OCI-M2 (cell line): ENCODE results near the gene SAPCD1.
A peak's percentile ranks its signal among the peaks of the same experiment; 100 is the strongest.

Experiments
- DNase-seq: peaks from one replicate; lab custom pipeline; 2025; ENCODE audit not compliant: unreplicated experiment; lab: John Stamatoyannopoulos, UW

The SAPCD1 gene

DNA sequence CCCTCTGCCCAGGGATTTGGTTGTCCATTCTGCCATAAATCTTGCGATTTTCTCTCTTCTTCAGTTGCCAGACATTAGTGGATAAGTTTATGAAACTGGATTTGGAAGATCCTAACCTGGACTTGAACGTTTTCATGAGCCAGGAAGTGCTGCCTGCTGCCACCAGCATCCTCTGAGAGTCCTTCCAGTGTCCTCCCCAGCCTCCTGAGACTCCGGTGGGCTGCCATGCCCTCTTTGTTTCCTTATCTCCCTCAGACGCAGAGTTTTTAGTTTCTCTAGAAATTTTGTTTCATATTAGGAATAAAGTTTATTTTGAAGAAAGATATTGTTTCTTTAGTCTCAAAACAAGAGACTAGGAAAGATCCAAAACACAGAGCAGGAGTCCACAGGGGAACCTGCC is at the start of gene SAPCD1:
Gene SAPCD1 (plus strand): TSS at position 301 of the 400 bp plus-strand sequence. CDS start 399 bp downstream, outside the sequence.
- no peak for DNase-seq

DNA sequence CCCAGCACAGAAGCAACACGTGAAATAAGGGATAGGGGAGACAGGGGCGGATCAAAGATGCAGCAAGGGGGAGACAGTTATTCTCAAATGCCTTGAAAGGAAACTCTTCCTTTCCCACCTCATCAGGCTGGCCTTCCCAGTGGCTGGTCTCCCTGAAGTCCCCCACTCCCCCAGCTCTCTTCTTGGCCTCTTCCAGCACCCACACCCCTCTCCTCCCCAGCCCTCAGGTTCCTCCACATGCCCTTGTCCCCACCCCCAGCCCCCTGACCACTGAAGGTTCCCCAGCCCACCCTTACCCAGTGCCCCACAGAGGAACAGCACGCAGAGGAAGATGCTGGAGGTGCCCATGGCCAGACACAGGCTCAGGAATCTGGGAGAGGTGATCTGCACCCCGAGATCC is 49.0 kb upstream of the SAPCD1 start:
- DNase-seq: no peak

DNA sequence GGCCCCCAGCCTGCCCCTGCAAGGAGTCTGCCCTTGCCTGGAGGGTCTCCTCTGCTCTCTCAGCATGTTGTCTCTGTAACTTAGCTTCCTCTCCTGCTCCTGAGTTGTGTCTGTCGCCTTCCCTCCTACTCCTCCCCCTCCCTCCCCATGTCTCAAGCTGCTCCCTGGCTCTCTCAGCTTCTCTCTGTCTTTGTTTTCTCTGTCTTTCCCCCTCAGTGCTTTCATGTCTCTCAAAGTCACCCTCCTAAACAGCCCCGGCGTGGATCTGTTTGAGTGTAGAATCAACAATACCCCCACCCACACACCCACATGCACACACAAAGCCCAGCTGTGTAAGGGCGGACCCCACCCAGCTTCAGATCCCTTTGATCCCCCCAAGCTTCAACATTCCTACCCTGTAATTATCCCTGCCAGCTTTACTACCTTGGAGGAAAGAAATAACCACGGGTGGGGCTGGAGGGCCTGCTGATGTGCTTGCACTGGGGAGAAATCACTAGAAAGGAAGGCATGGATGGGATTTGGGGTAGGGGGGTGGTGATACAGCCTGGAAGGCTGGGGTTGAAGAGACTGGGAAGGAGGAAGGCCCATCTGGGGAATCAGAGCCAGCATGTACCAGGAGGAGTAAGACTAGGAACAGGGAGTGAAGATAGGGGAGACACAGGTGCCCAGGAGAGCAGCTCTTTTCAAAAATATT is 48.3 kb upstream of the SAPCD1 start:
- DNase-seq: no peak

GRCh38 chr6:31715022-31715958 is 47.2 kb upstream of the SAPCD1 start, which contains the start of gene LY6G6D:
LY6G6D (plus strand) TSS chr6:31715348; CDS start chr6:31715356, 8 bp downstream.
- no peak for DNase-seq

GRCh38 chr6:31717499-31718222 is 44.8 kb upstream of the SAPCD1 start:
- DNase-seq: no peak

DNA sequence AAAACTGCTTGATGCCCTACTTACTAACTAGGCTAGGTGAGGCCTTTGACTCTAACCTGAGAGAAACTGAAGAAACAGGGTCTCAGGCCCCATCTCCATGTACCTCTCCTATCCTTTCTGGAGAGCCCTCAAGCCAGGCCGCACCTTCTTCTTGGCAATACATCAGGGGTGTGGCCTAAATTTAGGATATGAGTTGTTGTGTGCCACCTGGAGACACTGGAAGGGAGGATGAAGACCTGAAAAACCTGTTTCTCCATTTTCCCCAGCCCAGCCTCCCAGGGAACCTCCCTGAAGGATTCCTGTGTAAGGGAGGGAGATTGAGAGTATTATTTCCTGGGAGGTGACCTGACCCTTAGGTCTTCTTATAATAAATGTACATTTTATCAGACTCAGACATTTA is 44.2 kb upstream of the SAPCD1 start:
- DNase-seq: no peak

DNA sequence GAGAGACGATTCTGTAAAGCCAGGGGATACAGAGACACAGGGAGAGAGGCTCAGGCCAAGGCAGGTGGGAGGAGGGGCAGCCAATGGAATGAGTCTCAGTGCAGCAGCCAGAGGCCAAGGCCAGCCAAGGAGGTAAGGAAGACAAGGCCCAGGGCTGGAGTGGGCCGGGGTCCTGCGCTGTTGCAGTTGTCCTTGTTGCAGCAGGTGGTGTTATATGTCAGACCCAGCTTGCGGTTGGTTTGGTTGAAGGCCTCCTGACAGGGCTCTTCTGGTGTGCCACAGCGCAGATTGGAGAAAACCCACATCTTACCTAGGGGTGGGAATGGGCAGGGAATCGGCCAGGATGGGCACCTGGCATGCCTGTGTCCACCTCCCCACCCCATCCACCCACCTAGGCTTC is 43.5 kb upstream of the SAPCD1 start:
- DNase-seq: no peak

- DNase-seq: no peak
Measured at GRCh38 chr6:31720196-31720770, 42.2 kb upstream of the SAPCD1 start.

GRCh38 chr6:31721351-31722020 is 41.0 kb upstream of the SAPCD1 start, which contains the start of gene LY6G6C:
LY6G6C (minus strand) TSS chr6:31721746; CDS start chr6:31721679, 67 bp downstream.
- no peak for DNase-seq

DNA sequence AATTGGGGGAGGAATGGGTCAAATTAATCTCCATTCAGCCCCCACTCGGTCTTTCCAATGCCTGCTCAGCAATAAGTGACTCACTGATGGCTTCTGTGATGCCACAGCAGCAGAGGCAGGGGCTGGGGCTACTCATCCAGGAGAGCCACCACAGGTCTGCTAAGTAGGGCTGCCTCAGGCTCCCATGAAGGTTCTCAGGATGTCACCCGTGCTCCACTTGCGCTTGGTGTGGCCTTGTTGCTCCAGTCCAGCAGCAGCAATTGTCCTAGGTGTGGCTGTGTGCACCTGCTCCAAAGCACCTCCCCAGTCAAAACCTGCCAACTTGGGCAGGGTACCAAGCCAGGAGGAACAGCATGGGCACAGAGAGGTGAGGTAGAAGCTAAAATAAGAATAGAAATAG is 40.3 kb upstream of the SAPCD1 start:
- no peak for DNase-seq

DNA sequence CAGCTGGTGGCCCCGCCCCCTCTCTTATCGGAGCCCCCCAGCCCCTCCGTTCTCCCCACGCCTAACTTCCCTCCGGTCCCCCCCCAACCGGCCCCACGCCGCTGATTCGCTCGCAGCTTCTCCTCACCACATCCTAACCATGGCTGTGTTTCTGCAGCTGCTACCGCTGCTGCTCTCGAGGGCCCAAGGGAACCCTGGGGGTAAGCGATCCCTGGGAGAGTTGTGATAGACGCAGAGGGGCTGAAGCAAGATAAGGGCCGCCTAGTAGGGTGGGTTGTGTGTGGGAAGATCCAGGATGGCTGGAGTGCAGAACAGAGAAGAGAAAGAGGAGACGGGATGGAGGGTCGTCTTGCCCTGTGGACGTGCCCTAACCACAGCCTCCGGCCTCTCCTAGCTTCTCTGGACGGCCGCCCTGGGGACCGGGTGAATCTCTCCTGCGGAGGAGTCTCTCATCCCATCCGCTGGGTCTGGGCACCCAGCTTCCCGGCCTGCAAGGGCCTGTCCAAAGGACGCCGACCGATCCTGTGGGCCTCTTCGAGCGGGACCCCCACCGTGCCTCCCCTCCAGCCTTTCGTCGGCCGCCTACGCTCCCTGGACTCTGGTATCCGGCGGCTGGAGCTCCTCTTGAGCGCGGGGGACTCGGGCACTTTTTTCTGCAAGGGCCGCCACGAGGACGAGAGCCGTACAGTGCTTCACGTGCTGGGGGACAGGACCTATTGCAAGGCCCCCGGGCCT is 39.0 kb upstream of the SAPCD1 start, which contains the start of gene MPIG6B:
Gene MPIG6B (plus strand): TSS at position 129 of the 735 bp plus-strand sequence. CDS start 11 bp downstream, at position 140.
- DNase-seq: peak; percentile 78

DNA sequence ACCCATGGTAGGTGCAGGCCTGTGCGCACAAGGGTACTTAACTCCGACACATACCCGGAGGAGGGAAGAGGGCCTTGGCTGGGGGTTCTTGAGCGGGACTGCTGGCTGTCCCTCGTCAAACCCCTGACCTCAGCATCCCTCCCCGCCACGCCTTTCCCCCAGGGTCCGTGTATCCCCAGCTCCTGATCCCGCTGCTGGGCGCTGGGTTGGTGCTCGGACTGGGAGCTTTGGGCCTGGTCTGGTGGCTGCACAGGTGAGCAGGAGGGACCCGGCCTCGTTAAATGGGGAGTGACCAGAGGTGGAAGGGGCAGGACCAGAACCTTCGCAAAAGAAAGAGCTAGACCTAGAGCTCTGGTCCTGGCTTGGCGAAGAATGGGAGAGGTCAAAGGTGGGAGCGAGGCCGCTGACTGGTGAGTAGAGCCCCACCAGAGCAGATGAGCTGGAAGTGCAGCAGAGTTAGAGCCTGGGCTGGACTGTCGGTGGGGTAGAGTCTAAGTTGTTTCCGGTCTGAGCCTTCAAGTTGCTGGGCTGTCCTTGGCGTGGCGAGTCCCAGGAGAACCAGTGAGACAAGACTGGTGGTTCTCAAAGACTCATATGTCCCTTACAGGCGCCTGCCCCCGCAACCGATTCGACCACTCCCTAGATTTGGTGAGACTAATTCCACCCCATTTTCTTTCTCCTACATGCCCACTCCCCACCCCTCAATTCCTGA is 38.3 kb upstream of the SAPCD1 start:
- DNase-seq: no peak

- no peak for DNase-seq
Measured at GRCh38 chr6:31725502-31726350, 36.7 kb upstream of the SAPCD1 start.

GRCh38 chr6:31727034-31727716 is 35.3 kb upstream of the SAPCD1 start:
- DNase-seq: no peak

DNA sequence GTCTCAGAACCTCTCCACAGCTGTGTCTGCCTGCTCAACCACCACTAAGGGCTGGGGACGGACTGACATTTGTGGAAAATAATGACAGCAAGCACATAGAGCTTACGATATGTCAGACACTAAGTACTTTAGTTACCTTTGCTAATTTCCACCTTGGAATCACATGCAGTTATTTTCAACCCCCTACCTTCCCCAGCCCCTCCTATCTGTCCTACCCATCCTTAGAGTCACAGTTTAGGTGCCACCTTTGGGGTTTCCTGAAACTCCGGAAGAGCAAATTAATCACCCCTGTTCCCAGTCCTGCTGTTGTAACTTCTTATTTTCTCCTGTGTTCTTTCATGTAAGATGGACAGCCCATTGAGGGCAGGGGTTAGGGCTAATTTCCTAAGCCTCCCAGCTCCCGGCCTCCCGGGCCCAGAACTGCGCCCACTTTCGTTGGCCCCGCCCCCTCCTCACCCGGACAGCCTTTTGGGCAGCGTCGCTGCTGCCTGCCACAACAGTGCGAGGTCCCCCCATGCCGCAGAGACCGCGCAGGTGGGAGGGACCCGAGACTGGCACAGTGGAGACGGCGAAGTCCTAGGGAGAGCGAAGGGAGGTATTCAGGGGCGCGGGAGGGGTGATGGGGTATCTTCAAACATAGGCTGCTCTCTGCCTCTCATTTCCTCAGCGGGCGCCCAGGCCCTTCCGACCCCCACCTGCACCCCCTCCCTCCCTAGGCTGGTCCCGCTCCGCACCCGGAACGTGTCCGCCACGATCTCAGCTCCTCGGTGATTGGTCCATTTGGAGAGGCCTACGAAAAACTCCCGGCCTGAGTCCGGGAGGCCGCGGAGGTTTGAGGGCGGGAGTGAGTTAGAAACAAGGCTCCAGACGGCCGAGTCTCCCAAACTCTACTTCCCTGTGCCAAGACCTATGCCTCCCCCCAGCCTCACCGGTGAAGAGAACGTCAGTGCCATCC is 34.5 kb upstream of the SAPCD1 start:
- DNase-seq: no peak

GRCh38 chr6:31728767-31729514 is 33.5 kb upstream of the SAPCD1 start, which contains the start of gene DDAH2:
DDAH2 (minus strand) TSS chr6:31729299; CDS start chr6:31729161, 138 bp downstream.
- DNase-seq: peak; percentile 94
